Measurements from ENCODE around the gene SLC38A10.
"Not testable (repeated sequence)": the region's sequence is repeated elsewhere in the genome, so short reads cannot be mapped to it uniquely, and the experiment has no call there.

Gene SLC38A10

GRCh38 chr17:81238815-81239713, 56.0 kb downstream of the SLC38A10 start, which contains the start of the genes NDUFAF8 and TEPSIN:
TSS of gene NDUFAF8 (plus strand) at chr17:81239318. CDS start at chr17:81239364, 46 bp downstream.
TSS of gene TEPSIN (minus strand) at chr17:81239055. CDS start at chr17:81239033, 22 bp downstream.
- DNase-seq: peak; percentile 100

- no peak for DNase-seq
Measured at GRCh38 chr17:81238490-81238814, 56.7 kb downstream of the SLC38A10 start.

- DNase-seq: no peak
Measured at GRCh38 chr17:81237591-81238489, 57.3 kb downstream of the SLC38A10 start.

GRCh38 chr17:81236784-81237183, 58.3 kb downstream of the SLC38A10 start:
- DNase-seq: no peak

GRCh38 chr17:81235822-81236740, 59.0 kb downstream of the SLC38A10 start:
- DNase-seq: no peak

- DNase-seq: no peak
Measured at GRCh38 chr17:81234940-81235821, 59.9 kb downstream of the SLC38A10 start.

- no peak for DNase-seq
Measured at GRCh38 chr17:81234506-81234855, 60.6 kb downstream of the SLC38A10 start.

GRCh38 chr17:81233811-81234505, 61.1 kb downstream of the SLC38A10 start:
- no peak for DNase-seq

GRCh38 chr17:81233316-81233715, 61.8 kb downstream of the SLC38A10 start:
- DNase-seq: no peak

GRCh38 chr17:81232616-81233241, 62.4 kb downstream of the SLC38A10 start:
- DNase-seq: no peak

GRCh38 chr17:81231766-81232581, 63.1 kb downstream of the SLC38A10 start:
- no peak for DNase-seq

GRCh38 chr17:81231121-81231645, 63.9 kb downstream of the SLC38A10 start:
- no peak for DNase-seq

GRCh38 chr17:81230043-81230820, 64.9 kb downstream of the SLC38A10 start:
- no peak for DNase-seq

GRCh38 chr17:81229666-81229920, 65.5 kb downstream of the SLC38A10 start:
- DNase-seq: no peak

- no peak for DNase-seq
Measured at GRCh38 chr17:81228834-81229665, 66.1 kb downstream of the SLC38A10 start.

GRCh38 chr17:81228420-81228819, 66.7 kb downstream of the SLC38A10 start:
- peak; percentile 24 for DNase-seq

- DNase-seq: not testable (repeated sequence)
Measured at GRCh38 chr17:81227630-81228029, 67.5 kb downstream of the SLC38A10 start.

GRCh38 chr17:81223762-81224130, 71.4 kb downstream of the SLC38A10 start:
- peak; percentile 18 for DNase-seq
